Effector memory CD4-positive, alpha-beta T cell (primary cell): ENCODE measurements around the gene PRKCSH.

Source experiments
- DNase-seq, 3 donors: peaks; one replicate each; pipeline ENCODE4 v3.0.0-alpha.2; 2020
- H3K27ac ChIP-seq: 2 replicates; pipeline ENCODE4 v1.7.0; 2013; ENCODE audit warnings: mild to moderate bottlenecking, low read length, moderate library complexity; ENCODE audit not compliant: insufficient read depth, poor library complexity, severe bottlenecking
- H3K27me3 ChIP-seq: replicated peaks from 2 replicates; pipeline ENCODE4 v1.7.0; 2013; ENCODE audit warnings: mild to moderate bottlenecking, low read length; ENCODE audit not compliant: insufficient read depth, control insufficient read depth, poor library complexity, severe bottlenecking
- H3K36me3 ChIP-seq: 2 replicates; pipeline ENCODE4 v1.7.0; 2013; ENCODE audit warnings: mild to moderate bottlenecking, low read length, moderate library complexity; ENCODE audit not compliant: control insufficient read depth, insufficient read depth
- H3K4me1 ChIP-seq: 2 replicates; pipeline ENCODE4 v1.7.0; 2013; ENCODE audit warnings: low read length, mild to moderate bottlenecking; ENCODE audit not compliant: control insufficient read depth, insufficient read depth, poor library complexity, severe bottlenecking
- H3K4me3 ChIP-seq: 2 replicates; pipeline ENCODE4 v1.7.0; 2013; ENCODE audit warnings: low read length, low read depth, mild to moderate bottlenecking; ENCODE audit not compliant: insufficient read depth, poor library complexity, severe bottlenecking
- H3K9me3 ChIP-seq: 2 replicates; pipeline ENCODE4 v1.7.0; 2013; ENCODE audit warnings: mild to moderate bottlenecking, low read length, moderate library complexity; ENCODE audit not compliant: control insufficient read depth

Gene PRKCSH

DNA sequence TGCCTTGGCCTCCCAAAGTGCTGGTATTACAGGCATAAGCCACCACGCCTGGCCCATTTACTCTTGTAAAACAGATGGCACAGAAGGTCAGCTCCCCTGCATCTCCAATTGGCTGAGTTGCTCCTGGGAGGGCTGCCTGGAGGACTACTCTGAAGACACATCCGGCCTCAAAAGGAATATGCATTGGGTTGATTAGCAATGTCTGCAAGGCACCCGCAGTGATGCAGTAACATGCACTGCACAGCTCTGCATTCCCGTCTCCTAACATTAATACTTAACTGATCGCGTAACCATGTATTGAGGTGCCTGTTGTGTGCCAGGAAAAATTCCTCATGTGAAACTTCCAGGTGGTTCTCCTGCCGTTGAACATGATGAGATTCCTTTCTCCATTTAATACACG is 40.4 kb downstream of the PRKCSH start:
- no peak for DNase-seq

DNA sequence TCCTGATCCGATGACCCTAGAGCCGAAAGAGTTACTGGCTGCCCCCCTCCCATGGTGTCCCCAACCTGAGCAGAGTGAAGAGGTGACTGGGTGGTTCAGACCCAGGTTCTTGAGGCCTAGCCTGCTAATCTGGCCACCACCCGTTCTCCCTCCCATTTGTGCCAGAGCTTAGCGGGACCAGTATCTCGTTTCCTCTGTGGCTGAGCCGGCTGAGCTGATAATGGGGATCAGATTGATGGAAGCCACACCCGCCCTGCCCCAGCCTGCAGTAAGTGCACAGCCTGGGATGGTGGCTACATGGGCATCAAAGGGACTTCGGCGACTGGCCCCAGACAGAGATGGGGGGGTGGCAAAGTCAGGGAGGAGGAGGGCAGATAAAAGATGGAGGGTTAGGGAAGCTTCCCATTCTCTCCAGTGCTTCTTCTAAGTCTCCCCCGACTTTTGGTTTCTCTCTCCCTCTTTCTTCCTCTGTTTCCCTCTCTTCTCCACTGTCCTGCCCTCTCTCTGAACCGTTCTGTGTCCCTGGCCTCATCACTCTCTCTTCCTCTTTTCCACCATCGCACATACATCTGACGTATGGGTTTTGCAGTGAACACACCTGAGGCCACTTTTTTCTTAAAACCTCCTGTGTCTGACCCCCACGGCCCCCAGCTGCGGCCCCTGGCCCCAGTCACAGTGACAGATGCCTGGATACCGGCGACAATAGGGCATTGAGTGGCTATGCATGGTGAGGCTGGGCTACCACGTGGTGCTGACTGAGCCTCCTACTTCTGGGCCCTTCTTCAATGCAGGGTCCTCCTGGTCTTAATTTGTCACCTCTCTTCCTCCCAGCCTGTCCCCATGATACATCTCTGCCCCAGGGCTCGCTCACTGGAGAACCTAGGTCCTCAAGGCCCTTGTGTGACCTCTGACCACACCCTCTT is 43.0 kb downstream of the PRKCSH start:
- no peak overlapping the region for H3K27ac ChIP-seq
- no peaks in the 10 kb centered on the region for H3K36me3 ChIP-seq
- DNase-seq: no peak
- peaks cover 26% of the 10 kb centered on the region for H3K4me1 ChIP-seq
- no peaks in the 10 kb centered on the region for H3K9me3 ChIP-seq
- H3K4me3 ChIP-seq: no peak overlapping the region
- H3K27me3 ChIP-seq: peaks cover 38% of the 10 kb centered on the region

More for the DNA sequence above, 40.4 kb downstream of the PRKCSH start:
- Histone ChIP-seq H3K27ac (no peak overlapping the region), H3K4me3 (no peak overlapping the region), H3K4me1 (peaks cover 11% of the 10 kb centered on the region), H3K9me3 (no peaks in the 10 kb centered on the region), H3K36me3 (no peaks in the 10 kb centered on the region), H3K27me3 (peaks cover 16% of the 10 kb centered on the region)

DNA sequence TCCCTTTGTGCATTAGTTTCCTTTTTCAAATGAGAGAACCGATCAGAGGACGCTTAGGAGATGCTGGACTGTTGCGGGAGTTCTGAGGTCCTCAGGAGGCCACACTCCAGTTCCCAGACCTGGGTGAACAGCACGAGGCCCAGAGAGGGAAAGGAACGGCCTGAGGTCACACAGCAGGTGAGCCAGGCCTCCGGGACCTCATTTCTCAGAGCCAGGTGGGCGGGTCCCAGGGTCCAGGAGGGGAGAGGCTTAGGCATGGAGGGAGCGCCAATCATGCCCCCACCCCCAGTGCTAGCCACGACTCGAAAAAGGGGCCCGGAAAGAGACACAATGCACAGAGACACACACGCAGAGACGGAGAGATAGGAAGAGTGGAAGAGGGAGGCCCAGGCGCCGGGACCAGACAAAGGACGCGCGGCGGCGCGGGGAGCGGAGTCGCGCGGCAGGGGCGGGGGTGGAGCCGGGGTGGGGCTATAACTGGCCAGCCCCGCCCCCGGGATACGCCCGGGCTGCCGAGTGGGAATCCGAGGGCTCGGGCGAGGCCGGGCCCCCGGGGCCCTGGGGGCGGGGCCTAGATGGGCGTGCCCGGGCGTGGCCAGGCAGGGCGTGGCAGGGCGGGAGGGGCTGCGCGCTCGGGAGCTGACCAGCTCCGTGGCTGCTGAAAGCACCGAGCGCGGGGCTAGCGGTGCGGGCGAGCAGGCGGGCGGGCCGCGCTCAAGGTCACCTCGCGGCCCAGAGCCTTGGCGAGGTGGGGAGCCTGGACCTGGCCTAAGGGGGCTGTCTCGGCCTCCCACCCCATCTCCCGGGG is 43.9 kb downstream of the PRKCSH start:
- peaks cover 26% of the 10 kb centered on the region for H3K4me1 ChIP-seq
- peak in 1 of 3 donors; percentile 11 for DNase-seq
- H3K27ac ChIP-seq: no peak overlapping the region
- H3K27me3 ChIP-seq: peaks cover 38% of the 10 kb centered on the region
- H3K4me3 ChIP-seq: no peak overlapping the region
- H3K36me3 ChIP-seq: no peaks in the 10 kb centered on the region
- no peaks in the 10 kb centered on the region for H3K9me3 ChIP-seq

DNA sequence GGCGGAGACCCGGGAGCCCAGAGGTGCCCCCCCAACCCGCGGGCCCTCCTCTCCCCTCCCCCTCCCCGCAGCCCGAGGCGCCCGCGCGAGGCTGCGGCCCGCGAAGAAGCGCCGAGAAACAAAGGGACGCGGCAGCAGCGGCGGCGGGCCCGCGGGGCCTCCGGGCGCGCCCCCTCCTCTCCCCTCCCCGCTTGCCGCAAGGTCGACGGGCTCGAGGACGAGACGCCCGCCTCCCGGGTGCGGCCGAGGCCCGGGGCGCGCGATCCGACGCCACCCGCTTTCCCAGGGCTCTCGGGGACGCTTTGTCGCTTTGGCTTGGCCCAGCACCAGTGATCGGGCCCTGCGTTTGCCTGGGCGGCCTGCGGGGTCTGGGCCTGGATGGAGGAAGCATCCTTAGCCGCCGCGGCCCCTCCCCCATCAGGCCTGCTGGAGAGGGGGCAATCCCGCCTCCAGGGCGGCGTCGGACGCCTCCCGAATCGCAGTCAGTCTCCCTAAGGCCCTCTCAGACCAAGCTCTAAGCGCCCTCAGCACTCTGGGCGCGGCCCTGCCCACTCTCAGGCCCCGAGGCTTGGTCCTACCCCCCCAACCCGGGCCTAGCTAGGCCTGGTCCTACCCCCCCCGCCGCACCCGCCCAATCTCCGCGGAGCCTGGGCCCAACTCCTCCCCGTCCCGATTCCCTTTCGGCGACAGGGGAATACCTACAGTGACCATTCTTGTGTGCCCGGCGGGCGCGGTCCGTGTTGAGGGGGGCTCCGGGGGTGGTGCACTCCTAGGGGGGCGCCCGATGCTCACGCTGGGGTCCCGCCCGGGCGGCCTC is 44.7 kb downstream of the PRKCSH start:
- Histone ChIP-seq H3K27ac (no peak overlapping the region), H3K4me3 (no peak overlapping the region), H3K27me3 (peaks cover 38% of the 10 kb centered on the region), H3K36me3 (no peaks in the 10 kb centered on the region), H3K9me3 (no peaks in the 10 kb centered on the region), H3K4me1 (peaks cover 26% of the 10 kb centered on the region)
- no peak for DNase-seq

DNA sequence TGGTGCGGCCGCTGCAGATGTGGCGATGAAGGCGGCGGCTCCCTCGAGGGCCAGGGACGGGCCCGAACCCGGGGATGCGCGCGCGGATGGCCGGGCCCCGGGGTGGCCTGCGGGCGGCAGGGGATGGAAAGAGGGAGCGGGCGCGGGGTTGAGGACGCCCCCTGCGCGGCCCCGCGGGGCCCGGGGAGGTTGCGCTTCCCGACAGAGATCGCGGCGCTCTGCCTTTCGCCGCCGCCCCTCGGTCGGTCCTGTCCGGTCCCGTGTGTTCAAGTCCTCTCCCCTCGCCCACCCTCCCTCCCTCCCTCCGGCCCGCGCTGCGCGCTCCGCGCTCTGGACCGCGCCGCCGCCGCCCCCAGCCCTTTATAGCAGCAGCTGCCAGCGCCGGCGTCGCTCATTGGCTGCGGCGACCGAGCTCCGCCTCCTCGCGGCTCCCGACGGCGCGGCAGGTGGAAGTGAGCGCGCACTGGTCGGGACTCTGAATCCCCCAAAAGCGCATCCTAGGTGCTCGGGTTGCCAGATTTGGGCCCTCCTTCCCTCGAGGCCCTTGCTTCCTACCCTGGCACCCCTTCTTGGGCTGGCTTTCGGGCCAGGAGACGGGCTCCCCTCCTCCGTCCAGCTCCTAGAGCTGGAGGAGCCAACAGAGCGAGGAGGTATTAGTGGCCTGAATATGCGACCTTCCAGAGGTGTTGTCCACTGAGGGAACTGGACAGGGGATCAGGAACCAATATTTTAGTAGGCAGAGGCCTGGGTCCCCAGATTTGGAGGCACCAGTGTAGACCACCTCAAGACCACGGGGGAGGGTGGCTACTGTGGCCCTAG is 45.5 kb downstream of the PRKCSH start, which contains the start of gene ELAVL3:
Gene ELAVL3, minus strand, starts transcription at position 332 of the 819 bp plus-strand sequence. CDS start 438 bp downstream, outside the sequence.
- no peaks in the 10 kb centered on the region for H3K9me3 ChIP-seq
- peaks cover 26% of the 10 kb centered on the region for H3K4me1 ChIP-seq
- H3K36me3 ChIP-seq: no peaks in the 10 kb centered on the region
- H3K27ac ChIP-seq: no peak within 1 kb of the TSS
- H3K4me3 ChIP-seq: no peak within 1 kb of the TSS
- DNase-seq: no peak
- peaks cover 38% of the 10 kb centered on the region for H3K27me3 ChIP-seq

DNA sequence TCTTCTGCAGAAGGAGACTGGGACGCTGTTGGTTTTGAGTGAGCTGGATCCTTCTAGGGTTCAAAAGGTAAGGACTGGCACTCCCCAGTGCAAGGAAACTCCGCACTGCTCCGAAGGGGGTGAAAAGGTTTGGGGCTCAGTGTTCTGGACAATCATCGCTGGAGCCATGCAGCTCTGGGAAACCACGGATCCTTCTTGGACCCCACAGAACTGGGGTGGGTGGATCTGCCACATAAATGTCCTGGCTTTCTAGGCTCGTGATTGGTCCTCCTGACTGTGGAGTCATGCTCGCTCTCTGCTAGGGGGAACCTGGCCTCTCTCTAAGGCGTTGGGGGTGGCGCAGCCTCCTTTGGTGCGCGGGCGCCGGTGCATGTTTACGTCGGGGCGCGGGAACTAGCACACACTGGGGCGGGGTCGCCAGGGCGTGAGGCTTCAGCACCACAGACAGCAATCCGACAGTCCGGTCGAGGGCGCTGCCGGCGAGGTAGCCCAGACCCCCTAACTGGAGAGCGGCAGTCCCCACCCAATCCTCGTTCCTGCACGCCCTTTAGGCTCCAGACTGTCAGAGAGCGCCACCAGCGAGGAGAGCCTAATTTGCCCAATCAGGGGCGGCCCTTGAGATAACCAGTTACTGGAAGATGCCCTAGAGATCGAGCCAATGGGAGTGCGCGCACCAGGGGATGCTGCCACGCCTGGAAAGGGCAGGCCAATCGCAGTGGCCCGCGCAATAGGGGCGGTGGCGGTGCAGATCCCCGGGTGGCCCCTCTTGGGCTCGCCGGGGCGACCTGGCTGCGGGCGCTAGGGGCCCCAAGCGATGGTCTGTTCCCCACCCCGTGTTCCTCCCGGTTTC is 46.3 kb downstream of the PRKCSH start:
- peak; percentile 32 to 48 (median 41) for DNase-seq
- peak overlapping the region; percentile 22 for H3K4me3 ChIP-seq
- H3K36me3 ChIP-seq: no peaks in the 10 kb centered on the region
- no peaks in the 10 kb centered on the region for H3K9me3 ChIP-seq
- peaks cover 38% of the 10 kb centered on the region for H3K27me3 ChIP-seq
- H3K27ac ChIP-seq: no peak overlapping the region
- H3K4me1 ChIP-seq: peaks cover 26% of the 10 kb centered on the region

DNA sequence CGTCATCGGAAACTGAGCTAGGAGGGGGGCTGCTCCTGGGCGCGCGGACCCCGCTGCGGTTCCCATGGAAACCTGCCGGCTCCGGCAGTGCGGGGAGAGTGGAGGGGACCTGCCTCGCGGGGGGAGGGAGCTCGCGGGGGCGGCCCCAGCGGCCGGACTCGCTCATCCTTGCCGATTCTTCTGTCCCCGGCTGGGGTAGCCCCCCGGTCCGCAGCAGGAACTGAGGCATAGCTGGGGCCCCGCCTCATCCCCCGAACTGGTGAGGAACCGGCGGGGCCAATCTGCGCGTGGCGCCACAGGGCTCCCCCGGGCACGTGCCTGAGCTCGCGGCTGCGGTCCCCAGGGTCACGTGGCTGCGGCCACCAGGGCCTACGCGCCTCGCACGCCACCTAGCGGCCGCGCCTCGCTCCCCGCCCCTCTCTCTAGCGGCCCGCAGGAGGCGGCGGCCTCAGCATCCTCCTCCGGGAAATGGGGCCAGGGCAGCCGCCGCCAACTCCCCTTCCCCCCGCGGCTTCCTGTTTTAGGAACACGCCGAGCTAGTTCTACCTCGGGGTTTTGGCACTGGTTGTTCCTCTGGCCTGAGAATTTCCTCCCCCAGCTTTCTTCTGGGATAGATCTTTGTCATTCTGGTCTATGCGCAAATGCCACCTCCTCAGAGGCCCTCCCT is 47.1 kb downstream of the PRKCSH start:
- DNase-seq: peak; percentile 71 to 81 (median 80)
- H3K27ac ChIP-seq: no peak overlapping the region
- no peaks in the 10 kb centered on the region for H3K36me3 ChIP-seq
- peaks cover 38% of the 10 kb centered on the region for H3K27me3 ChIP-seq
- H3K9me3 ChIP-seq: no peaks in the 10 kb centered on the region
- peak overlapping the region; percentile 22 for H3K4me3 ChIP-seq
- peaks cover 26% of the 10 kb centered on the region for H3K4me1 ChIP-seq

DNA sequence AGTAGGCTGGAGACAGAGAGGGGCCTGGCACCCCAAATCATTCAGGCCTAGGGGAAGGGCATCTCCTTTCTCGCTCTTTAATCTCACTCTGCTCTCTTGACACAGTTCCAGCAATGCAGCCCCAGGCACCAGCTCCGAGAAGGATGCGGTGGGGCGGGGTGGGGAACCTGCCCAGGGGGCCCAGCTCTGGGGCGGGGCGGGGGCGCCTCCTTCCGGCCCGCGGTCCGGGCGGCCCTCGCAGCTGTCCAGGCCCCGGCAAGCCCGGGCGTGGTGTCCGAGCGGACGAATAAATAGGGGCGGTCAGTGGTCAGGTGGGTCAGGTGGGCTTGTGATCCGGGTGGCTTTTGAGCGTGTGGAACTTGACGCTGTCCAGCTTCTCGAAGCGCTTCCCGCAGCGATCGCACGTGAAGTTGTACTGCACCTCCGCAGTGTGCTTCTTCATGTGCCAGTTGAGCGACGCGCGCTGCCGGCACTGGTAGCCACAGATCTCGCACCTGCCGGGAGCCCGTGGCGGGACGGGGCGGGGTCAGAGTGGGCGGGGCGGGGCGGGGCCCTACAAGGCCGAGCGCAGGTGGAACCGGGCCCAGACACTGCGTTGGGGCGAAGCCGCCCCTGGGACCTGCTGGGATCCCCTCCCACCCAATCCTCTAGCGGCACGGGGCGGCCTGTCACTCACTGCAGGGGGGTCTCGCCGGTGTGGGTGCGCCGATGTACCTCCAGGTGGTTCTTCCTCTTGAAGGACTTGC is 48.1 kb downstream of the PRKCSH start:
- Histone ChIP-seq H3K27me3 (peaks cover 38% of the 10 kb centered on the region), H3K36me3 (no peaks in the 10 kb centered on the region), H3K9me3 (no peaks in the 10 kb centered on the region), H3K4me1 (peaks cover 26% of the 10 kb centered on the region), H3K27ac (no peak overlapping the region), H3K4me3 (no peak overlapping the region)
- DNase-seq: no peak
